Kidney (tissue), 14 donors: Measurements from ENCODE around the gene ITPRIPL2. TPM values are rescaled to one million over a fixed set of nuclear protein-coding genes. Genes with fewer than 3 reads are reported as not detected.

ENCODE experiments used
- DNase-seq, 5 donors: peaks; one replicate each; pipeline ENCODE4 v3.0.0-alpha.2; 2013 to 2020
- FAIRE-seq: peaks from 2 replicates; lab custom pipeline; 2012; peaks lifted over from hg19 to GRCh38; lab: Jason Lieb, UNC
- H3K27ac ChIP-seq, 2 donors: one replicate each; pipeline ENCODE4 v1.7.0; 2013; ENCODE audit warnings: low read depth in 2 of 2, low read length in 2 of 2, inconsistent platforms in 1 of 2
- H3K27me3 ChIP-seq: one replicate; pipeline ENCODE4 v1.7.1; 2013; ENCODE audit warnings: low read length, inconsistent platforms; ENCODE audit not compliant: control insufficient read depth, insufficient read depth
- H3K36me3 ChIP-seq, 3 donors: one replicate each; pipeline versions ENCODE4 v1.7.0 to v1.7.1; 2013; ENCODE audit warnings: low read length in 3 of 3, control low read depth in 1 of 3, inconsistent platforms in 1 of 3; ENCODE audit not compliant: insufficient read depth in 3 of 3, control insufficient read depth in 2 of 3
- H3K4me1 ChIP-seq, 3 donors: one replicate each; pipeline versions ENCODE4 v1.7.0 to v1.7.1; 2013; ENCODE audit warnings: low read length in 3 of 3, inconsistent platforms in 1 of 3, low read depth in 1 of 3; ENCODE audit not compliant: control insufficient read depth in 2 of 3, insufficient read depth in 2 of 3
- H3K4me3 ChIP-seq, 3 donors: one replicate each; pipeline versions ENCODE4 v1.7.0 to v1.8.1; 2013; ENCODE audit warnings: low read length in 3 of 3, control low read depth in 1 of 3, inconsistent platforms in 1 of 3
- H3K9ac ChIP-seq, 3 donors: one replicate each; pipeline versions ENCODE4 v1.7.0 to v1.7.1; 2013; ENCODE audit warnings: low read length in 3 of 3, control low read depth in 1 of 3, inconsistent platforms in 1 of 3
- H3K9me3 ChIP-seq, 3 donors: one replicate each; pipeline versions ENCODE4 v1.7.0 to v1.7.1; 2013; ENCODE audit warnings: low read length in 3 of 3, control low read depth in 1 of 3, inconsistent platforms in 1 of 3; ENCODE audit not compliant: control insufficient read depth in 2 of 3, insufficient read depth in 1 of 3
- intact Hi-C: fragments of 100-400 bp; cut with DNase I; formaldehyde crosslinking; loops from one replicate; pipeline ENCODE4 v1.11.1; 2022
- polyA plus RNA-seq: library from polyadenylated mRNA; stranded (reverse); fragments of 350-450 nt; fragmentation: Illumina TruSeq; extraction: RNeasy Lipid Tissue Mini Kit (QIAGEN cat#74804); gene quantifications from one replicate; pipeline ENCODE4 v1.2.3, GENCODE V29; 2014; ENCODE audit warnings: low read depth, low replicate concordance; ENCODE audit not compliant: insufficient read depth
- total RNA-seq: library from RNA; stranded (reverse); fragmentation: NEBNext Ultra II Directional; extraction: Animal tissue kit (Norgen Biotek cat#: 25700); gene quantifications from one replicate; pipeline ENCODE4 v1.2.1, GENCODE V29; 2021
- TF ChIP-seq, protein P1 (sequence below): IDR thresholded peaks from 3 replicates; pipeline ENCODE4 v1.5.1; 2012; ENCODE audit warnings: mild to moderate bottlenecking, moderate library complexity, borderline replicate concordance; ENCODE audit not compliant: insufficient read depth; ENCODE audit errors: extremely low read depth
- donor health status: control.
- donor health status: control.
- donor health status: control.
- donor health status: control.
- donor health status: control.
- donor health status: DM: yes; HTN: yes; CAD: no.
- donor health status: Normal renal cell carcinoma (clear cell type).

The ITPRIPL2 gene
- total and polyA plus RNA-seq, 2 donors from 2014 or later = 6.7 to 48.1 TPM

DNA sequence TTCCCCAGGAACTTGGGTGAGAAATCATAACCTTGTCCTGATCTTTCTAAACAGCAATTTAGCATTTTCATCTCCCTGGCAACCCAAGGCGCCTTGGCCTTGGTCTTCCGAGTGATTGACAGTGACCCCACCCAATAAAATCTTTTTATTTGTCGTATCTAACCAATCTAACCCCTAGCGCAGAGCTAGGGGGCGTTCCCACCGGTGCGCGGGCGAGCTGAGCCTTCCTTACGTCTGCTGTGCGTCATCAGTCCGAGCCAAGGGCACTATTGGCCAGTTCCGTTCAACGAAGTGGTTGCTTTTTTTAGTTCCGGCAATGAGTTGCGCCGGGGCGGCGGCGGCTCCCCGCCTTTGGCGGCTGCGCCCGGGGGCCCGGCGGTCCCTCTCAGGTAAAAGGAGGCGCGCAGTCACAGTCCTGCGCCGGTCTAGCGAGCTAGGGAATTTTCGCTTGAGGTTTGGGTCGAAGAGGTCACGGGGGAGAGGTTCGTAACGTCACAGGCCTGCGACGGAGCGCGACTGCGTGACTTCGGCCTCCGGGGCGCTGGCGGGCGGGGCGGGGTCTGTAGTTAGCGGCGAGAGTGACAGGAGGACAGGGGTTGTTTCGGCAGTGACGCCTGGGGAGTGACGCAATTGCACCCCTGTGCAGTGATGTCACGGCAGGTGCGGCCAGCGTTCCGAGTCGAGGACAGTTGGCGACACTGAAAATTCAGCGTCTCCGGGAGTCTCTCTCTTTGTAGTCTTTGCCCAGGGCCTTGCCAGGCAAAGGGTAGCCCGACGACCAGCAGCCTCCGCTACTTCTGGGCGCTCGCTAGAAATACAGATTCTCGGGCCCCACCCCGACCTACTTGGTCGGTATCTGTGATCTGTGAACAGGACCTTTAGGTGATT is 46.2 kb upstream of the ITPRIPL2 start, which contains the start of gene COQ7:
Gene COQ7, plus strand, starts transcription at position 266 of the 888 bp plus-strand sequence. Its CDS starts 51 bp downstream, at position 317.
- FAIRE-seq (peak; percentile 93), DNase-seq (peak; percentile 98 to 100 (median 99))
- Histone ChIP-seq H3K9ac (peak within 1 kb of the TSS; percentile 84 to 90 (median 85)), H3K36me3 (peaks cover 0 to 5% (median 0%) of the 10 kb centered on the region in 3 donors), H3K4me3 (peak within 1 kb of the TSS; percentile 81 to 93 (median 82)), H3K27ac (peak within 1 kb of the TSS; percentile 98 to 100), H3K9me3 (no peaks in the 10 kb centered on the region), H3K27me3 (no peaks in the 10 kb centered on the region), H3K4me1 (peaks cover 0 to 7% (median 0%) of the 10 kb centered on the region in 3 donors)
- intact Hi-C loops = no loop called here
- TF ChIP-seq, protein P1, sequence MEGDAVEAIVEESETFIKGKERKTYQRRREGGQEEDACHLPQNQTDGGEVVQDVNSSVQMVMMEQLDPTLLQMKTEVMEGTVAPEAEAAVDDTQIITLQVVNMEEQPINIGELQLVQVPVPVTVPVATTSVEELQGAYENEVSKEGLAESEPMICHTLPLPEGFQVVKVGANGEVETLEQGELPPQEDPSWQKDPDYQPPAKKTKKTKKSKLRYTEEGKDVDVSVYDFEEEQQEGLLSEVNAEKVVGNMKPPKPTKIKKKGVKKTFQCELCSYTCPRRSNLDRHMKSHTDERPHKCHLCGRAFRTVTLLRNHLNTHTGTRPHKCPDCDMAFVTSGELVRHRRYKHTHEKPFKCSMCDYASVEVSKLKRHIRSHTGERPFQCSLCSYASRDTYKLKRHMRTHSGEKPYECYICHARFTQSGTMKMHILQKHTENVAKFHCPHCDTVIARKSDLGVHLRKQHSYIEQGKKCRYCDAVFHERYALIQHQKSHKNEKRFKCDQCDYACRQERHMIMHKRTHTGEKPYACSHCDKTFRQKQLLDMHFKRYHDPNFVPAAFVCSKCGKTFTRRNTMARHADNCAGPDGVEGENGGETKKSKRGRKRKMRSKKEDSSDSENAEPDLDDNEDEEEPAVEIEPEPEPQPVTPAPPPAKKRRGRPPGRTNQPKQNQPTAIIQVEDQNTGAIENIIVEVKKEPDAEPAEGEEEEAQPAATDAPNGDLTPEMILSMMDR = no peak

DNA sequence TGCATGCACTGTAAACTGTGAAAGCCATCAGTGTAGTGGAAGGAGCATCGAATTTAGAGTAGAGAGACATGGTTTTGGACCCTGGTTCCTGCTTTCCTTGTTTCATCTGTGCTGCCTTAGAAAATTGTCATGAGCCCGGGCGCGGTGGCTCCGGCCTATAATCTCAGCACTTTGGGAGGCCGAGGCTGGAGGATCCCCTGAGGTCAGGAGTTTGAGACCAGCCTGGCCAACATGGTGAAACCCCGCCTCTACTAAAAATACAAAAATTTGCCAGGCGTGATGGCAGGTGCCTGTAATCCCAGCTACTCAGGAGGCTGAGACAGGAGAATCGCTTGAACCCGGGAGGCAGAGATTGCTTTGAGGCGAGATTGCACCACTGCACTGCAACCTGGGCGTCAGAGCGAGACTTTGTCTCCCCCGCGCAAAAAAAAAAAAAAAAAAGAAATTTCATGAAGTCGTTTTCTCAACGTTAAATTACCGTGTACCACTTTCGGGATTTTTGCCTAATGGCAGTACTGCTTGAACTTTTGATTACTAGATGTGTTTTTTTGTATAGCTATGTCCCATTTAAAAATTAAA is 45.4 kb upstream of the ITPRIPL2 start:
- DNase-seq (no peak), FAIRE-seq (no peak)
- TF ChIP-seq, protein P1 = no peak
- Histone ChIP-seq H3K36me3 (peaks cover 0 to 8% (median 1%) of the 10 kb centered on the region in 3 donors), H3K4me3 (peak overlapping the region; percentile 81 to 93 (median 82)), H3K9ac (peak overlapping the region; percentile 84 to 90 (median 85)), H3K4me1 (peaks cover 0 to 7% (median 0%) of the 10 kb centered on the region in 3 donors), H3K27me3 (no peaks in the 10 kb centered on the region), H3K9me3 (no peaks in the 10 kb centered on the region), H3K27ac (peak overlapping the region; percentile 98 to 100)
- intact Hi-C loops = no loop called here

DNA sequence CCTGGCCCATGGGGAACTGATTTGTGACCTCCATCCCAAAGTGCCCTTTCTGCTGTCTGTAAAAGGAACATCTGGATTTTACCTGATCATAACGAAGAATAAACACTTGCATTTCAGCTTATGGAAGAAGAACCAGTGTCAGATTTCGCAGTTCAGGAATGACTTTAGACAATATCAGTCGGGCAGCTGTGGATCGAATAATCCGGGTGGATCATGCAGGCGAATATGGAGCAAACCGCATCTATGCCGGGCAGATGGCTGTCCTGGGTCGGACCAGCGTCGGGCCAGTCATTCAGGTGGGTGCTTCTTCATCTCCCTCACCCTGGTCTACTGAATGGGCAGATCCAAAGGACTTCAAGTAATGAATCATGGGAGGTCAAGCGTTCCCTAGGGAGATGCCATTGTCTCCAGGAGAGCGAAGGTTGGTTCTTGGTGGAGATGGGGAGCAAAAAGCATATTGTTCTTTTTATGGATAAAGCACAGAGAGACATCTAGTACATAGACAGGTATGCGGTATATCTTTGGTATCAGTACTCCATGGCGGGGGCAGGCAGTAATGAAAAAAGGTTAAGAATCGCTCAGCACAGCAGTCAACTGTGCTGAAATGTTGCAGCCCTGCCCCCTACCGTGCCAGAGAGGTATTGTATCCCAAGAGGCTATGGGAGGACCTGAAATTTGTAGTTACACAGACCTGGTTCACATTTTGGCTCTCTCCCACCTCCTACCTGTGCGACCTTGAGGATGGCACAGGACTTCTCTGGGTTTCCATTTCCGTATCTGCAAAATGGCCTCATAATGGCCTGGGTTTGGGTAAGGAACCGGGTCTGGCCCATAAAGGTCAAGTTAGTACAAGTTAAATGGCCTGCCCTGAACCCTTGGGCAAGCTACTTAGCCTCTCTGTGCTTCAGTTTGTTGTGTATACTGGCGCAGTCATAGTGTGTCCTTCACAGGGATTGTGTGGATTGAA is 41.7 kb upstream of the ITPRIPL2 start:
- H3K9ac ChIP-seq = no peak overlapping the region
- H3K9me3 ChIP-seq = no peaks in the 10 kb centered on the region
- intact Hi-C loops = no loop called here
- H3K27me3 ChIP-seq = no peaks in the 10 kb centered on the region
- TF ChIP-seq, protein P1 = peak; percentile 63
- H3K4me3 ChIP-seq = no peak overlapping the region
- H3K27ac ChIP-seq = no peak overlapping the region
- peaks cover 0 to 16% (median 3%) of the 10 kb centered on the region in 3 donors for H3K36me3 ChIP-seq
- no peak for FAIRE-seq
- peaks cover 0 to 7% (median 0%) of the 10 kb centered on the region in 3 donors for H3K4me1 ChIP-seq
- peak in 4 of 5 donors; percentile 30 to 51 (median 44) for DNase-seq
